Liver (tissue), 9 donors: ENCODE measurements around the gene CAMK1D. TPM values are rescaled to one million over a fixed set of nuclear protein-coding genes. Genes with fewer than 3 reads are reported as not detected.
"Not testable (repeated sequence)": the region's sequence is repeated elsewhere in the genome, so short reads cannot be mapped to it uniquely, and the experiment has no call there.

Experiments
- DNase-seq: peaks from one replicate; pipeline ENCODE4 v3.0.0-alpha.2; 2017; ENCODE audit warnings: low spot score
- H3K27ac ChIP-seq, 2 donors: one replicate each; pipeline ENCODE4 v1.7.0; 2013; ENCODE audit warnings: inconsistent platforms in 2 of 2, low read length in 2 of 2, control low read depth in 1 of 2, low read depth in 1 of 2, mild to moderate bottlenecking in 1 of 2
- H3K27me3 ChIP-seq, 4 donors: one replicate each; pipeline versions ENCODE4 v1.6.1 to v1.7.0; 2013; ENCODE audit warnings: low read length in 3 of 4, inconsistent platforms in 1 of 4, mild to moderate bottlenecking in 1 of 4, moderate library complexity in 1 of 4; ENCODE audit not compliant: control insufficient read depth in 4 of 4, insufficient read depth in 4 of 4
- H3K36me3 ChIP-seq, 4 donors: one replicate each; pipeline versions ENCODE4 v1.6.1 to v1.7.0; 2013; ENCODE audit warnings: low read length in 3 of 4, mild to moderate bottlenecking in 3 of 4, low read depth in 1 of 4, moderate library complexity in 1 of 4; ENCODE audit not compliant: control insufficient read depth in 4 of 4, insufficient read depth in 3 of 4
- H3K4me1 ChIP-seq, 4 donors: one replicate each; pipeline versions ENCODE4 v1.6.1 to v1.7.0; 2013; ENCODE audit warnings: low read length in 3 of 4, mild to moderate bottlenecking in 3 of 4, moderate library complexity in 1 of 4; ENCODE audit not compliant: control insufficient read depth in 4 of 4, insufficient read depth in 4 of 4
- H3K4me3 ChIP-seq, 3 donors: one replicate each; pipeline versions ENCODE4 v1.6.1 to v1.7.0; 2013; ENCODE audit warnings: low read length in 3 of 3, control low read depth in 1 of 3, low read depth in 1 of 3, mild to moderate bottlenecking in 1 of 3
- H3K9ac ChIP-seq, 2 donors: one replicate each; pipeline ENCODE4 v1.7.0; 2013; ENCODE audit warnings: low read length in 2 of 2, mild to moderate bottlenecking in 2 of 2, moderate library complexity in 2 of 2, control low read depth in 1 of 2, low read depth in 1 of 2
- H3K9me3 ChIP-seq, 4 donors: one replicate each; pipeline versions ENCODE4 v1.6.1 to v1.7.0; 2013; ENCODE audit warnings: low read length in 3 of 4; ENCODE audit not compliant: control insufficient read depth in 4 of 4
- ATF3 ChIP-seq: IDR thresholded peaks from 2 replicates; pipeline ENCODE4 v1.6.1; 2016; ENCODE audit warnings: antibody characterized with exemption
- EGR1 ChIP-seq, 2 donors: IDR thresholded peaks; 2 replicates each; pipeline ENCODE4 v1.6.1; 2016 to 2018; ENCODE audit warnings: antibody characterized with exemption in 2 of 2, low read depth in 2 of 2
- FOXA1 ChIP-seq: IDR thresholded peaks from 2 replicates; pipeline ENCODE4 v1.6.1; 2016; ENCODE audit warnings: antibody characterized with exemption
- FOXA2 ChIP-seq: IDR thresholded peaks from 2 replicates; pipeline ENCODE4 v1.6.1; 2016; ENCODE audit warnings: antibody characterized with exemption
- HNF4A ChIP-seq, 2 donors: conservative IDR thresholded peaks; 2 replicates each; pipeline ENCODE4 v1.6.1; 2016; ENCODE audit warnings: antibody characterized with exemption in 2 of 2, mild to moderate bottlenecking in 2 of 2
- HNF4G ChIP-seq: IDR thresholded peaks from 2 replicates; pipeline ENCODE4 v1.6.1; 2016; ENCODE audit warnings: antibody characterized with exemption
- JUND ChIP-seq, 2 donors: IDR thresholded peaks; 2 replicates each; pipeline ENCODE4 v1.6.1; 2016; ENCODE audit warnings: antibody characterized with exemption in 2 of 2
- NR2F2 ChIP-seq: IDR thresholded peaks from 2 replicates; pipeline ENCODE4 v1.6.1; 2016; ENCODE audit warnings: antibody characterized with exemption
- RAD21 ChIP-seq, 2 donors: IDR thresholded peaks; 2 replicates each; pipeline ENCODE4 v1.6.1; 2016; ENCODE audit warnings: antibody characterized with exemption in 2 of 2, mild to moderate bottlenecking in 2 of 2
- REST ChIP-seq: IDR thresholded peaks from 2 replicates; pipeline ENCODE4 v1.6.1; 2016; ENCODE audit warnings: antibody characterized with exemption, mild to moderate bottlenecking
- RXRA ChIP-seq, 2 donors: IDR thresholded peaks; 2 replicates each; pipeline ENCODE4 v1.6.1; 2017 to 2018; ENCODE audit warnings: antibody characterized with exemption in 2 of 2, mild to moderate bottlenecking in 1 of 2
- TAF1 ChIP-seq: conservative IDR thresholded peaks from 2 replicates; pipeline ENCODE4 v1.6.1; 2016; ENCODE audit warnings: antibody characterized with exemption, mild to moderate bottlenecking
- YY1 ChIP-seq: IDR thresholded peaks from 2 replicates; pipeline ENCODE4 v1.6.1; 2016; ENCODE audit warnings: antibody characterized with exemption, mild to moderate bottlenecking
- ZBTB33 ChIP-seq: IDR thresholded peaks from 2 replicates; pipeline ENCODE4 v1.6.1; 2016; ENCODE audit warnings: antibody characterized with exemption
- whole genome bisulfite sequencing: extraction: QIAGEN DNeasy Blood & Tissue Kit; methylation state at CpG from one replicate; pipeline ENCODE4 v1.1.7; 2013; 5-methylcytosine and 5-hydroxymethylcytosine counted together
- polyA plus RNA-seq, 2 donors: library from polyadenylated mRNA; stranded (reverse) in 1 of 2; unstranded in 1 of 2; fragments of 200-250 nt in 1 of 2; fragments of >200 nt in 1 of 2; fragmentation: Nextera tagmentation in 1 of 2; extraction: Ambion mirVana in 1 of 2; gene quantifications; one replicate each; pipeline versions ENCODE4 v1.2.1 to v1.2.3, GENCODE V29; 2013 to 2015
- total RNA-seq, 2 donors: library from RNA; depleted of rRNA; stranded (reverse); fragments of >200 nt; gene quantifications; one replicate each; pipeline ENCODE4 v1.2.3, GENCODE V29; 2014
- TF ChIP-seq, protein P1 (sequence below): fragments of 150-350 bp; IDR thresholded peaks from 2 replicates; pipeline ENCODE4 v1.5.1; 2017; ENCODE audit warnings: improper control_type of control experiment, low read depth, low read length; ENCODE audit not compliant: missing input control
- TF ChIP-seq, protein P2 (sequence below): IDR thresholded peaks from 2 replicates; pipeline ENCODE4 v1.6.1; 2016; ENCODE audit warnings: antibody characterized with exemption
- donor health status: healthy.
- donor health status: healthy.
- donor health status: healthy.
- donor health status: healthy.
- donor health status: healthy.

CAMK1D gene
- total and polyA plus RNA-seq, 4 donors = 2.7 to 10.1 (median 4.2) TPM

DNA sequence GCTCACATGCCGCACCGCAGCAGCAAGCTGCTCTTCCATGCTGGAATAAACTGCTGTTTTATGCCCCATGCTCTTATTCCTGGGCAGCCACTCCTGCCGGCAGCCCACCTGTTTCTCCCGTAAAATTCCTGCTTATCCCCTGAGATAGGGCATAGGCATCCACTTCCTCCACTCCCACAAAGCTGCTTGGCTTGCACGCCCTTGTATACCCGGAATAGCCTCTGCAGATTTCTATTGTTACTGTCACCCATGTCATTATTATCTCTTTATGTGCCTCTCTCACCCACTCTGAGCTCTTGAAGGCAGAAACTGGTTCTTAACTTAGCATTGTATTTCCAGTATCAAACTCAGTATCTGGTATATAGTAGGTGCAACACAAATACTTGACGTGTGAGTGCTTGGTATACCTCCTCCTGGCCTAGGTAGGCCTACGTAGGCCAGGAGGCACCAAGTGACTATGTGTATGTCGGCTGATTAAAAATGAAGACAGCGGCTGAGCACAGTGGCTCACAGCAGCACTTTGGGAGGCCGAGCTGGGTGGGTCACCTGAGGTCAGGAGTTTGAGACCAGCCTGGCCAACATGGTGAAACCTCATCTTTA lies 458.8 kb downstream of the CAMK1D start:
- H3K36me3 ChIP-seq = no peaks in the 10 kb centered on the region
- no peaks in the 10 kb centered on the region for H3K27me3 ChIP-seq
- no peak overlapping the region for H3K4me3 ChIP-seq
- H3K4me1 ChIP-seq = no peaks in the 10 kb centered on the region
- no peaks in the 10 kb centered on the region for H3K9me3 ChIP-seq
- no peak for DNase-seq
- H3K27ac ChIP-seq = no peak overlapping the region
- 95% methylated on average over 11 of the region's 11 CpGs for WGBS
- no peak overlapping the region for H3K9ac ChIP-seq
- TF ChIP-seq RXRA (IDR thresholded peaks at IDR 0.05) = no peak
- TF ChIP-seq FOXA1 = no peak
- TF ChIP-seq, protein P1, sequence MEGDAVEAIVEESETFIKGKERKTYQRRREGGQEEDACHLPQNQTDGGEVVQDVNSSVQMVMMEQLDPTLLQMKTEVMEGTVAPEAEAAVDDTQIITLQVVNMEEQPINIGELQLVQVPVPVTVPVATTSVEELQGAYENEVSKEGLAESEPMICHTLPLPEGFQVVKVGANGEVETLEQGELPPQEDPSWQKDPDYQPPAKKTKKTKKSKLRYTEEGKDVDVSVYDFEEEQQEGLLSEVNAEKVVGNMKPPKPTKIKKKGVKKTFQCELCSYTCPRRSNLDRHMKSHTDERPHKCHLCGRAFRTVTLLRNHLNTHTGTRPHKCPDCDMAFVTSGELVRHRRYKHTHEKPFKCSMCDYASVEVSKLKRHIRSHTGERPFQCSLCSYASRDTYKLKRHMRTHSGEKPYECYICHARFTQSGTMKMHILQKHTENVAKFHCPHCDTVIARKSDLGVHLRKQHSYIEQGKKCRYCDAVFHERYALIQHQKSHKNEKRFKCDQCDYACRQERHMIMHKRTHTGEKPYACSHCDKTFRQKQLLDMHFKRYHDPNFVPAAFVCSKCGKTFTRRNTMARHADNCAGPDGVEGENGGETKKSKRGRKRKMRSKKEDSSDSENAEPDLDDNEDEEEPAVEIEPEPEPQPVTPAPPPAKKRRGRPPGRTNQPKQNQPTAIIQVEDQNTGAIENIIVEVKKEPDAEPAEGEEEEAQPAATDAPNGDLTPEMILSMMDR = no peak
- TF ChIP-seq HNF4A (conservative IDR thresholded peaks at IDR 0.05) = no peak
- TF ChIP-seq EGR1 (IDR thresholded peaks at IDR 0.05; ENCODE audit: low read depth in 2 of 2) = no peak
- TF ChIP-seq NR2F2 = no peak
- TF ChIP-seq RAD21 (IDR thresholded peaks at IDR 0.05) = no peak
- no peak for TF ChIP-seq ATF3
- no peak for TF ChIP-seq TAF1
- no peak for TF ChIP-seq HNF4G
- TF ChIP-seq, protein P2, sequence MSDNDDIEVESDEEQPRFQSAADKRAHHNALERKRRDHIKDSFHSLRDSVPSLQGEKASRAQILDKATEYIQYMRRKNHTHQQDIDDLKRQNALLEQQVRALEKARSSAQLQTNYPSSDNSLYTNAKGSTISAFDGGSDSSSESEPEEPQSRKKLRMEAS = no peak

- H3K9me3 ChIP-seq, H3K4me3 ChIP-seq, H3K4me1 ChIP-seq, H3K27me3 ChIP-seq, DNase-seq, H3K9ac ChIP-seq, H3K27ac ChIP-seq: not testable (repeated sequence)
- peaks cover 0 to 11% (median 9%) of the 10 kb centered on the region in 4 donors for H3K36me3 ChIP-seq
- 92% methylated on average over 6 of the region's 6 CpGs for WGBS
These were observed 460.7 kb downstream of the CAMK1D start for GRCh38 chr10:12810046-12810445.

GRCh38 chr10:12811826-12812225 lies 462.5 kb downstream of the CAMK1D start:
- no peak overlapping the region for H3K4me3 ChIP-seq
- H3K36me3 ChIP-seq = peaks cover 2 to 24% (median 13%) of the 10 kb centered on the region in 4 donors
- no peak overlapping the region for H3K9ac ChIP-seq
- TF ChIP-seq FOXA2 (no peak), ZBTB33 (no peak), YY1 (no peak), JUND (IDR thresholded peaks at IDR 0.05) (no peak), HNF4G (no peak), FOXA1 (no peak), ATF3 (no peak), TAF1 (no peak), REST (no peak)
- H3K27me3 ChIP-seq = no peaks in the 10 kb centered on the region
- H3K9me3 ChIP-seq = peaks cover 0 to 1% (median 0%) of the 10 kb centered on the region in 4 donors
- no peaks in the 10 kb centered on the region for H3K4me1 ChIP-seq
- 95% methylated on average over 14 of the region's 14 CpGs for WGBS
- no peak for DNase-seq
- no peak overlapping the region for H3K27ac ChIP-seq
